HG02852 (cell line): Measurements from ENCODE around the gene KIF22.
"Not testable (repeated sequence)": the region's sequence is repeated elsewhere in the genome, so short reads cannot be mapped to it uniquely, and the experiment has no call there.

Experiments used
- ATAC-seq: cut with Tn5 transposase; IDR thresholded peaks from one replicate; pipeline ENCODE4 v1.9.1; 2021; ENCODE audit warnings: mild to moderate bottlenecking, moderate library complexity; ENCODE audit not compliant: unreplicated experiment

The KIF22 gene

GRCh38 chr16:29812754-29813643, 22.4 kb downstream of the KIF22 start:
- no peak for ATAC-seq

DNA sequence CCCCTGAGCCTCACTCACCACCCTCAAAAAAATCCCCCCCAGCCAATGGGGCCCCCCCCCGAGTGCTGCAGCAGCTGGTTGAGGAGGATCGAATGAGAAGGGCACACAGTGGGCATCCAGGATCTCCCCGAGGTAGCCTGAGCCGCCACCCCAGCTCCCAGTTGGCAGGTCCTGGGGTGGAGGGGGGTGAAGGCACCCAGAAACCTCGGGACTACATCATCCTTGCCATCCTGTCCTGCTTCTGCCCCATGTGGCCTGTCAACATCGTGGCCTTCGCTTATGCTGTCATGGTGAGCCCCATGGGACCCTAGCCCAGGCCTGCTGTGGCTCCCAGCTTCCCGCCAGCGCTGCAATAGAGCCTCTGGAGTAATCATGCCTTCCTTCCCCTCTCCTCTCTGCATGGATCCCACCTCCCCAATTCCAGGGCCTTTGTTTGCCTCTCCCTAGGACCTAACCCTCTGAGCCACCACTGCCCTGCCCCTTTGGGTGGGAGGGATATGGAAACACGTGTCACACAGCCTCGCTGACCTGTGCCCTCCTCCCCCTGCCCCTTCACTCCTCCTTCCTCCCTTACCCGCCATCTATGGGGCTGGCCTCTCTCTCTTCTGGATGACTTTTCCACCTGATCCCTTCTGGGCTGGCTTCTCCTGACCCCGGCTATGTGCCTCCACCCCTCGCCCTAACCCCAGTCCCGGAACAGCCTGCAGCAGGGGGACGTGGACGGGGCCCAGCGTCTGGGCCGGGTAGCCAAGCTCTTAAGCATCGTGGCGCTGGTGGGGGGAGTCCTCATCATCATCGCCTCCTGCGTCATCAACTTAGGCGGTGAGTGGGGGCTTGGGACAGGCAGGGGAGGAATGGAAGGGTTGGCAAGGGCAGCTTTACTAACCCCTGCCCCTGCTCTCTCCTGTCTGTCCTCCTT, 23.4 kb downstream of the KIF22 start:
- ATAC-seq = no peak

GRCh38 chr16:29814592-29814991, 24.0 kb downstream of the KIF22 start:
- no peak for ATAC-seq

GRCh38 chr16:29815032-29815721, 24.6 kb downstream of the KIF22 start:
- ATAC-seq = no peak

- ATAC-seq = peak; percentile 49
Observed at GRCh38 chr16:29815793-29816693, 25.5 kb downstream of the KIF22 start, which contains the start of gene PAGR1. PAGR1 (plus strand) TSS chr16:29816152; CDS start chr16:29816526, 374 bp downstream.

GRCh38 chr16:29816694-29817441, 26.3 kb downstream of the KIF22 start:
- peak; percentile 4 for ATAC-seq

DNA sequence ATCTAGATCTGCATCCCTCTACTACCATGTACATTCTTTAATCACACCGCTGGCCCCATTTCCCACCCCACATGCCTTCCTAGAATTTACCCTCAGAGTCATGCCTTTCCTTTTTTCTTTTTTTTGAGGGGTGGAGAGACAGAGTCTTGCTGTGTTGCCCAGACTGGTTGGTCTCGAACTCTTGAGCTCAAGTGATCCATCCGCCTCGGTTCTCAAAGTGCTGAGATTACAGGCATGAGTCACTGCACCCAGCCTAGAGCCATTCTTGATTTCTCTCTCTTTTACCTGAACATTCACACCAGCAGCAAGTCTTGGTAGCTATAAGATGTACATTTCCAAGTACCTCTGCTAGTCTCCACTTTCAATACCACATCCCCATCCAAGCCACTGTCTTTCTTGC, 27.5 kb downstream of the KIF22 start:
- ATAC-seq = no peak

GRCh38 chr16:29819506-29819905, 29.0 kb downstream of the KIF22 start:
- ATAC-seq = no peak

GRCh38 chr16:29820271-29820701, 29.7 kb downstream of the KIF22 start, which contains the start of gene MVP:
MVP (plus strand) TSS chr16:29820462; CDS start chr16:29830550, 10,088 bp downstream.
- no peak for ATAC-seq

DNA sequence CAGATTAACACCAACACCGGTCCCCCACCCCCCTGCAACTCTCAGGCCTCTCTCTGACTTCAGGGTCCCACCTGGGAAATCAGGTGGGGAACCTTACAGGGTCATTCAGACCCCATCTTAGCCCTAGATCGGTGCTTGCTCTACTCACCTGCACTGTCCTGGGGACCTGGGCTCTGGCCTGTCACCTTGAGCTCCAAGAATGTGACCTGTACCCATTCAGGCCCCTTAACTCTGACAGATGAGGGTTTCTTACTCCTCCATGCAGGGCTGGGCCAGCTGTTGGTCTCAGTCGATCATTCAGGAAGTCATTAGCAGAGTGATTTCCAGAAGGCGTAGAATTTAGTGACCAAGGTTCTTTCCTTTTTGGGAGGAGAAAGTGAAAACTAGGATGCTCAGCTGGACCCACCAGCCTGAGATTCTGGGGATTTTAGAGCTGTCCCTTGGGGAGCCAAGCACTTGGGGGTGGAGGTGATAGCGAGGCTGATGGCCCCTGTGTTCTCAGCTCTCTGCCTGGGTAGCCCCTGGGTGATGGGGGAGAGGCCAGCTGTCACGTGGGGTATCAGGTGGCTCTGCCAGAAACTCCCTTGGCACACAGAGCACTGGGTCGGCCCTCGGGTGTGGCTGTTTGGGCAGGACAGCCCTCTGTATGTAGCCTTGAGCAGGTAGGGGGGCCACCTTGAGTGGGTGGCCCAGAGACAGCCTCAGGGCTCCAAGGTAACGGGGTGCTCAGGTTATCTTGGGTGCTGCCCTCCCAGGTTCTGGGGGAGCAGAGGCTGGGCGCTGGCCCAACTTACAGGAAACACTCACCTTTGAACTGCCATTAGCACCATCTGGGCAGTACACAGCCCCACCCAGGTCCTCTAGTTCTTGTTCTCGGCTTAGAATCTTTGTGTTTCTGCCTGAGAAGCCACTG, 30.4 kb downstream of the KIF22 start:
- peak; percentile 49 for ATAC-seq

GRCh38 chr16:29821643-29822115, 31.1 kb downstream of the KIF22 start:
- ATAC-seq = no peak

DNA sequence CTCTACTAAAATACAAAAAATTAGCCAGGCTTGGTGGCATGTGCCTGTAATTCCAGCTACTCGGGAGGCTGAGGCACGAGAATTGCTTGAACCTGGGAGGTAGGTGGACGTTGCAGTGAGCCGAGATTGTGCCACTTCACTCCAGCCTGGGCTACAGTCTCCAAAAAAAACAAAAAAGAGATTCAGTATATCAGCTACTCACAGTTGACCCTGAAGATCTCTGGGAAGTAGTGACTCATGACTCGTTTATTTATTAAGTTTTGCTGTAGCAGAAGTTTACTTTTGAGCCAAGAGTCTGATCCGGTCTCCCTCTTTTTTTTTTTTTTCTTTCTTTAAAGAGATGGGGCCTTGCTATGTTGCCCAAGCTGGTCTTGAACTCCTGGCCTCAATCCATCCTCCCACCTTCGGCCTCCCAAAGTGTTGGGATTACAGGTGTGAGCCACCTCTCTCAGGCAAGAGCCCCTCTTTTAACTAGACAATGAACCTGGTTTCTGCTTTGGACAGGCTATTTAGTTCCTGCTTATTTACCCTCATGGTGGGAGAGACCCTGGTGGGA, 34.1 kb downstream of the KIF22 start:
- ATAC-seq = no peak

GRCh38 chr16:29825145-29826044, 34.8 kb downstream of the KIF22 start:
- no peak for ATAC-seq

- ATAC-seq = no peak
Observed at GRCh38 chr16:29826342-29826695, 35.8 kb downstream of the KIF22 start.

GRCh38 chr16:29830774-29831173, 40.2 kb downstream of the KIF22 start:
- no peak for ATAC-seq

DNA sequence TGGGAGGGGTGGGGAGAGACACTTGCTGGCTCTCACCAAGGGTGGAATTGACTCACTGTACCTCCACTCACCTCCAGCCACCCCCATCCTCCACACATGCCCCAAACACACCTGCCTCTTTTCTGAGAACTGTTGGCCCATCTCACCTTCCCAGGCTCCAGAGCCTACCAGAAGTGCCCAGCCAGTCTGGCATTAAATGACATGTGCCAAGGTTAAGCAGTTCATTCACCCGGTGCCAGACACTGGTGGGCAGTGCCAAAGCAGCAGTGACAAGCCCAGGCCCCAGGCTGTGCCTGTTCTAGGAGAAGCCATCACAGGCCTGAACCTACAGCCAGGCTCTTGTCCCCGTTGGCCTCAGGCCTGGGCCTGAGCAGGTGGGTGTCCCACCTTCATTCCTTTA, 40.9 kb downstream of the KIF22 start:
- no peak for ATAC-seq

GRCh38 chr16:29833219-29833618, 42.7 kb downstream of the KIF22 start:
- not testable (repeated sequence) for ATAC-seq
